Measurements from ENCODE around the gene BMPR1B. TPM values are rescaled to one million over a fixed set of nuclear protein-coding genes. Genes with fewer than 3 reads are reported as not detected.

Gene BMPR1B
- total RNA-seq, 1 donor: 13.5 TPM

DNA sequence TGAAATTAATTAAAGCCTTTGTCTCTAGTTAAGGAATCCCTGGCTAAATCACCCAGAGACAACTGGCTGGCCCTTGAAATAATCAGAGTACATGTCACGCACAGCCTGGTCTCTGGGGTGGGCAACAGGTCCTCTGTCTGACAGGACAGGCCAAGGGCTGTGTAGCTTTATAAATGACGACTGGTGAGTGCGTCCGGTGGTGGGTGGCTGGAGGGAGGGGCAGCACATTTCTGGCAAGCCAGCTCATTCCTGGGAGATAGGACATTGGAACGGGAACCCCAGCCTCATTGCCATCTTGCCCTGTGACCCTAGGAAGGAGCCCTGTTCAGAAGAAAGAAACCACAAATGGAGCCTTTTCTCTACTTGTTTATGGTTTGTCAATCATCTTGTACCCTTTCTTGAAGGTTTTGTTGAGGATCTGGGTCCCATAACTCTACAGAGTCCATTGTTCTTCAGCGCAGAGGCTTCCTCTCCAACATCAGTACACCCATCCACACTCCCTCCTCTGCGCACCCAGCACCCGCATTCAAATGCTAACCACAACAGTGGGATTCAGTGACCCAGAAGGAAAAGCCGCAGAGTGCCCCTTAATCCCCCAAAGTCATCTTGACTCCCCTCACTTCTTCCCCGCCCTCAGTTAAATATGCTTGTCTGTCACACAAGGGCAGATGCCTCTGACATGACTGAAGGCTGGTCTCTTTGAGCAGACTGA lies 422.9 kb downstream of the BMPR1B start:
- TF ChIP-seq, protein P1, sequence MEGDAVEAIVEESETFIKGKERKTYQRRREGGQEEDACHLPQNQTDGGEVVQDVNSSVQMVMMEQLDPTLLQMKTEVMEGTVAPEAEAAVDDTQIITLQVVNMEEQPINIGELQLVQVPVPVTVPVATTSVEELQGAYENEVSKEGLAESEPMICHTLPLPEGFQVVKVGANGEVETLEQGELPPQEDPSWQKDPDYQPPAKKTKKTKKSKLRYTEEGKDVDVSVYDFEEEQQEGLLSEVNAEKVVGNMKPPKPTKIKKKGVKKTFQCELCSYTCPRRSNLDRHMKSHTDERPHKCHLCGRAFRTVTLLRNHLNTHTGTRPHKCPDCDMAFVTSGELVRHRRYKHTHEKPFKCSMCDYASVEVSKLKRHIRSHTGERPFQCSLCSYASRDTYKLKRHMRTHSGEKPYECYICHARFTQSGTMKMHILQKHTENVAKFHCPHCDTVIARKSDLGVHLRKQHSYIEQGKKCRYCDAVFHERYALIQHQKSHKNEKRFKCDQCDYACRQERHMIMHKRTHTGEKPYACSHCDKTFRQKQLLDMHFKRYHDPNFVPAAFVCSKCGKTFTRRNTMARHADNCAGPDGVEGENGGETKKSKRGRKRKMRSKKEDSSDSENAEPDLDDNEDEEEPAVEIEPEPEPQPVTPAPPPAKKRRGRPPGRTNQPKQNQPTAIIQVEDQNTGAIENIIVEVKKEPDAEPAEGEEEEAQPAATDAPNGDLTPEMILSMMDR (IDR thresholded peaks at IDR 0.05; ENCODE audit: insufficient read depth, low read length): no peak
- H3K4me3 ChIP-seq (ENCODE audit: low read depth, low read length): no peak overlapping the region
- no peak for DNase-seq (ENCODE audit: low read depth)

DNA sequence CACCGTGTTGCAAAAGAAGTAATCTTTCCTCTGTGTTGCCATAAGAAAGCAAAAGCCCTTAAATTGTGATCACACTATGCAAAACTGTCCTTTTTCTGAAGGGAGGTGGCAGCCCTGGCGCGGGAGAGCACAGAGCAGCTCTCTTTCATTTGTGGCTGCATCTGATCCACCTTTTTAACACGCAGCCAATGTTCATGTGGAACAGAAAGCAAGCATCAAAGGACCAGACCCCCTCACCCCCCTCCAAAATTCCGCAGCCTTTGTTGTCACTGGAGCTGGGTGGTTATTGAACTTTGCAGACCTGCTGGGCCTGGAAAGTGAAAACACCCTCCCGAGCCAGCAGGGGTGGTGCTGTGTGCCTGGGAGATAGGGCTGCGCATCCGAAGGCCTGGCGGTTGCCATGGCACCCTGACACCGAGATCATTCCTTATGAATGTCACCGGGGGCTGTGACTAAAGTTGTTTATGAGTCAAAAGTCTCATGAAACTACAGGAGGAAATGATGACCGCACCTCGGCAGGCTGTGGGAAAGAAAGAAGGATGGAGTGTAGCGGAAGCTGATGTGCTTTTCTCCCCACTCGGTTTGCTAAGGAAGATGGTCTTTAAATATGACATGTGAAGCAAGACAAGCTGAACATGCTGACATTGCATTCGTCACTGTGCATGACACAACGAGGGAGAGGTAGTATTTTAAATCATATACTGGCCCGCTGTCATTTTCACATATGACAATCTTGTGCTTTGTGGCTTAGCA lies 423.7 kb downstream of the BMPR1B start:
- H3K4me3 ChIP-seq (ENCODE audit: low read depth, low read length): no peak overlapping the region
- DNase-seq (ENCODE audit: low read depth): no peak
- TF ChIP-seq, protein P1 (IDR thresholded peaks at IDR 0.05; ENCODE audit: insufficient read depth, low read length): no peak

DNA sequence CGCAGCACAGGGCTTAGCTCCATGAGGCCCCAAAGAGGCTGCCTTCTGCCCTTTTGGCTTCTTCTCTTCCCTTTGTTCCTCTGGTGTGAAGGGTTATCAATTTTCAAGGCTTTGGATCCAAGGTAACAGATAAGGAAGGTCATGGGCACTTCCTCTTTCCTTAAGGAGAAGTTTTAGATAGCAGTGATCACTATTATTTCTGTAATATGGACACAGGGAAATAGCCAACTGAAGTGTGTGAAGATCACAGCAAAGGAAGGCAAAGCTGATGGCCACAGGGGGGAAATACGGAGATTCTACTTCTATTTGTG lies 424.2 kb downstream of the BMPR1B start:
- no peak for DNase-seq (ENCODE audit: low read depth)
- TF ChIP-seq, protein P1 (IDR thresholded peaks at IDR 0.05; ENCODE audit: insufficient read depth, low read length): no peak
- no peak overlapping the region for H3K4me3 ChIP-seq (ENCODE audit: low read depth, low read length)

DNA sequence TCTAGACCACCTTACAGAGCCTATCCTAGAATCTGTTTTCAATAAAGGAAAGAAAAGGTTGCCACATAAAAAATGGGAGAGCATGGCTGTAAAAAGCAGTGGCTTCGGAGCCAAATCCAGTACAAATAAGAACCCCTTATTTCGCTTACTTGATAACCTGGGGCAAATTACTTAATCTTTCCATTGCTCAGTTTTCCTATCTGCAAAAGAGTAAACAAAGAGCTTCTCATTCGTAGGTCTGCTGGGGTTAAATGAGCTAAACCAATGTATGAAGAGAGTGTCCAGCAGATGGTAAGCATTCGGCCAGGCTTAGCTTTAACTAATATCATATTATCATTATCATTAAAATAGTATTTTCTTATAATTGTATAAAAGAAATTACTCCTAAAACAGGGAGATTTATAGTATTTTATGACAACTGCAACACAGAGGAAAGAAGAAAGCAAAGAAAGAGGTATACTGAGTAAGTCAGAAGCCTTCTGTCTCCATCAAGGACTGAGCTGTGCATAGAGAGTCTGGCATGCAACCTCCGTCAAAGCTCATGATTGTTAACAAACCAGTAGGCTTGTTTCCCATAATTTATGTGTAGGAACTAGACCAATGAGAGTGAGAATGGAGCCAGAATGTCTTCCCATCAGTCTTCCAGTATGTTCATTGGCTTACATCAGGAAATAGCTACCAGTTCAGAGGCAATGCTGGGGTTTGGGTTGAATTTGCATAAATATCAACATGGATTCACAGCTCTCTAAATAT lies 426.1 kb downstream of the BMPR1B start:
- H3K4me3 ChIP-seq (ENCODE audit: low read depth, low read length): no peak overlapping the region
- TF ChIP-seq, protein P1 (IDR thresholded peaks at IDR 0.05; ENCODE audit: insufficient read depth, low read length): no peak
- no peak for DNase-seq (ENCODE audit: low read depth)

DNA sequence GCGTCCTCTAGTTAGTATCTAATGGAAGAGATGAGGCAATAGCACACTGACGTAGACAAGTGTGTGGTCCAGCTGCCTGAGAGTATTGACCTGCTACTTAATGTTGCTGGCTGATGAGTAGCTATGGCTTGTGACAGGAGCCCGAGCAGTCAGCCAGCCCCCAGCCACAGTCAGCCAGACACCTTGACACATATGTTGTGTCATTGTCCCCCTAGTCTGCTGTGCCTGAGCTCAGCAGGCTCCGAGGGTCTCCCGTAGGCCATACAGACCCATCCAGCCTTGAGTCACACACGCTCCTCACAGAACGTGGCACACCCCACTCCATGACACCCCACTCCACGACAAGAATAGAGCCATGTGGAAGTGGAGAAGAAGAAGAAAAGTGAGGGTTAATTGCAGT lies 428.9 kb downstream of the BMPR1B start:
- TF ChIP-seq, protein P1 (IDR thresholded peaks at IDR 0.05; ENCODE audit: insufficient read depth, low read length): no peak
- DNase-seq (ENCODE audit: low read depth): no peak
- H3K4me3 ChIP-seq (ENCODE audit: low read depth, low read length): no peak overlapping the region

DNA sequence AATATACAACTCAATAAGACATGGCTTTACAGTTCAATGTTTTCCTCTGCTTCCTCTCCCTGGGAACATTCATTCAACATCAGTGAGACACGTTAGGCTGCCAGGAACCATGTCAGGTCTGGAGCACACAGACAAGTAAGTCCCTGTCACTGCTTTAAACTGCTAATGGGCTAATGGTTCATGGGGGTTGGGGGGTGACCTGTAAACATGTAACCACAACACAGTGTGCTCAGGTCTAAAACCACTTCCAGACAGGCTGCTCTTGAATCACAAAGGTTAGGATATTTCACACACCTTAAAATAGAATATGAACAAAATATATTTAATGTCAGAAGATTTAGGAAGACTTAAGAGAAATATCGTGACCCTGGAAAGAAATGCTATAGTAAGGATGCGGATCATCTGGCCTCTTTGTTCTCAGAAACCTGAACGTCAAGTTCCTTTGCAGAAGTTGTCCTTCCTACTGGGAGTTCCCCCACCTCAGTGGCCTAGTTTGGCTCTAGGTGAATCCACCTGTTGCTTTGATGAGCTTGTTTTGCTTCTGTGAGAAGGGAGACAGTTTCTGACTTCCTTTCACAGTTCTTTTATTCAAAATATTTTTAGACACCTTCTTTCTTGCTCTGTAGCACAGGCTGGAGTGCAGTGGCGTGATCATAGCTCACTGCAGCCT lies 431.1 kb downstream of the BMPR1B start:
- TF ChIP-seq, protein P1 (IDR thresholded peaks at IDR 0.05; ENCODE audit: insufficient read depth, low read length): no peak
- no peak overlapping the region for H3K4me3 ChIP-seq (ENCODE audit: low read depth, low read length)
- no peak for DNase-seq (ENCODE audit: low read depth)
